OCI-LY7 (cell line): Measurements from ENCODE around the gene SEC14L2. TPM values are rescaled to one million over a fixed set of nuclear protein-coding genes. Genes with fewer than 3 reads are reported as not detected.

Experiments used
- BruUV-seq: library from RNA; stranded (reverse); fragments of 400-500 nt; replicated peaks from 2 replicates; lab custom pipeline; 2021; lab: Mats Ljungman, UMichigan
- CTCF ChIA-PET: fragments of 300-600 bp; sonication (Branson Sonifier 250); formaldehyde crosslinking; loops from one replicate; lab custom pipeline; 2022; ENCODE audit warnings: antibody characterized with exemption; ENCODE audit not compliant: unreplicated experiment; lab: Charles Lee
- POLR2A ChIA-PET: fragments of 300-600 bp; sonication (Branson Sonifier 250); formaldehyde crosslinking; loops from one replicate; lab custom pipeline; 2022; ENCODE audit warnings: antibody characterized with exemption; lab: Charles Lee
- DNase-seq: peaks from one replicate; pipeline ENCODE4 v3.0.0-alpha.2; 2015; ENCODE audit warnings: low spot score
- H2AFZ ChIP-seq: fragments of 200-600 bp; sonication (generic), shearing (Covaris generic); 2 replicates; pipeline ENCODE4 v1.6.1; 2014; ENCODE audit warnings: mild to moderate bottlenecking, antibody characterized with exemption, low read length, moderate library complexity
- H3K27ac ChIP-seq: fragments of 200-600 bp; sonication (generic); 2 replicates; pipeline ENCODE4 v1.5.1; 2014; ENCODE audit warnings: mixed run types, low read depth, mild to moderate bottlenecking, moderate library complexity, low read length, inconsistent platforms; ENCODE audit not compliant: poor library complexity, severe bottlenecking
- H3K36me3 ChIP-seq: fragments of 200-600 bp; sonication (generic); 2 replicates; pipeline ENCODE4 v1.6.1; 2014; ENCODE audit warnings: mild to moderate bottlenecking, antibody characterized with exemption, low read length, moderate library complexity, mixed read lengths; ENCODE audit not compliant: insufficient read depth
- H3K4me1 ChIP-seq: fragments of 200-600 bp; sonication (generic); 2 replicates; pipeline ENCODE4 v1.5.1; 2014; ENCODE audit warnings: mild to moderate bottlenecking, low read length; ENCODE audit not compliant: insufficient read depth, poor library complexity, severe bottlenecking
- H3K4me2 ChIP-seq: fragments of 200-600 bp; sonication (generic); 2 replicates; pipeline ENCODE4 v1.6.1; 2014; ENCODE audit warnings: mild to moderate bottlenecking, low read length
- H3K4me3 ChIP-seq: fragments of 200-600 bp; sonication (generic); 2 replicates; pipeline ENCODE4 v1.5.1; 2014; ENCODE audit warnings: mild to moderate bottlenecking, low read depth, low read length; ENCODE audit not compliant: poor library complexity, severe bottlenecking
- H3K79me2 ChIP-seq: fragments of 200-600 bp; sonication (generic); 2 replicates; pipeline ENCODE4 v1.6.1; 2016; ENCODE audit warnings: low read depth, mild to moderate bottlenecking, low read length, moderate library complexity, mixed read lengths; ENCODE audit not compliant: insufficient read depth
- H3K9me2 ChIP-seq: fragments of 200-600 bp; sonication (generic); 2 replicates; pipeline ENCODE4 v1.6.1; 2016; ENCODE audit warnings: mild to moderate bottlenecking, low read length, mixed read lengths; ENCODE audit not compliant: insufficient read depth
- H3K9me3 ChIP-seq: fragments of 200-600 bp; sonication (generic); 2 replicates; pipeline ENCODE4 v1.6.1; 2014; ENCODE audit warnings: mild to moderate bottlenecking, mixed run types, low read length, mixed read lengths
- H4K20me1 ChIP-seq: fragments of 200-600 bp; sonication (generic); 2 replicates; pipeline ENCODE4 v1.6.1; 2014; ENCODE audit warnings: mild to moderate bottlenecking, antibody characterized with exemption, low read length, moderate library complexity, mixed read lengths; ENCODE audit not compliant: insufficient read depth
- EZH2phosphoT487 ChIP-seq: fragments of 200-600 bp; sonication (generic); IDR thresholded peaks from 2 replicates; pipeline ENCODE4 v1.6.1; 2018; ENCODE audit warnings: low read depth, borderline replicate concordance, mild to moderate bottlenecking, mixed run types, antibody characterized with exemption, low read length, moderate library complexity, mixed read lengths
- intact Hi-C: fragments of 100-400 bp; cut with micrococcal nuclease; formaldehyde crosslinking; loops from one replicate; pipeline ENCODE4 v1.10.0; 2022; ENCODE audit not compliant: unreplicated experiment
- total RNA-seq, 2 experiments: library from RNA; depleted of rRNA in 1 of 2; stranded (reverse); fragments of >200 nt in 1 of 2; shearing (Covaris generic) in 1 of 2; gene quantifications; 2 replicates each; pipeline ENCODE4 v1.2.3, GENCODE V29; 2014 to 2022
- TF ChIP-seq, protein P1 (sequence below): fragments of 200-600 bp; sonication (generic); conservative IDR thresholded peaks from 2 replicates; pipeline ENCODE4 v1.5.1; 2014; ENCODE audit warnings: mild to moderate bottlenecking, antibody characterized with exemption, low read length, moderate library complexity, mixed read lengths

Gene SEC14L2
- total RNA-seq, 2 experiments from 2014 or later, result 0.11 to 0.22 TPM

DNA sequence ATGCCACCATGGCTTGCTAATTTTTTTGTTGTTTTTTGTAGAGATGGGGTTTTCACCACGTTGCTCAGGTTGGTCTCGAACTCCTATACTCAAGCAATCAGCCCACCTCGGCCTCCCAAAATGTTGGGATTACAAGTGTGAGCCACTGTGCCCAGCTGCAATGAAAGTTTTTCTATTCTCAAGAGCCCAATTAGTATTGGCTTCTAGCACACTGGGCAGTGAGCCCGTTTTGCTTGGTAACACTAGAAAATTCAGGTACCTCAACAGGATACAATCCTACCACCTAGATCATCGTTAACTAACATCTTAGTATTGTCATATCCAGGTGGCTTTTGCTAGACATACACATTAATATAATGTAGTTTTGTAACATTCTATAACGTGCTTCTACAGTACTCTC lies 56.0 kb downstream of the SEC14L2 start:
- Histone ChIP-seq H3K79me2 (no peaks in the 10 kb centered on the region), H3K36me3 (no peaks in the 10 kb centered on the region), H3K9me3 (no peaks in the 10 kb centered on the region), H3K4me3 (no peak overlapping the region), H3K4me1 (no peaks in the 10 kb centered on the region), H2AFZ (no peak overlapping the region), H4K20me1 (no peaks in the 10 kb centered on the region), H3K9me2 (no peaks in the 10 kb centered on the region), H3K27ac (no peak overlapping the region), H3K4me2 (no peak overlapping the region)
- TF ChIP-seq, protein P1, sequence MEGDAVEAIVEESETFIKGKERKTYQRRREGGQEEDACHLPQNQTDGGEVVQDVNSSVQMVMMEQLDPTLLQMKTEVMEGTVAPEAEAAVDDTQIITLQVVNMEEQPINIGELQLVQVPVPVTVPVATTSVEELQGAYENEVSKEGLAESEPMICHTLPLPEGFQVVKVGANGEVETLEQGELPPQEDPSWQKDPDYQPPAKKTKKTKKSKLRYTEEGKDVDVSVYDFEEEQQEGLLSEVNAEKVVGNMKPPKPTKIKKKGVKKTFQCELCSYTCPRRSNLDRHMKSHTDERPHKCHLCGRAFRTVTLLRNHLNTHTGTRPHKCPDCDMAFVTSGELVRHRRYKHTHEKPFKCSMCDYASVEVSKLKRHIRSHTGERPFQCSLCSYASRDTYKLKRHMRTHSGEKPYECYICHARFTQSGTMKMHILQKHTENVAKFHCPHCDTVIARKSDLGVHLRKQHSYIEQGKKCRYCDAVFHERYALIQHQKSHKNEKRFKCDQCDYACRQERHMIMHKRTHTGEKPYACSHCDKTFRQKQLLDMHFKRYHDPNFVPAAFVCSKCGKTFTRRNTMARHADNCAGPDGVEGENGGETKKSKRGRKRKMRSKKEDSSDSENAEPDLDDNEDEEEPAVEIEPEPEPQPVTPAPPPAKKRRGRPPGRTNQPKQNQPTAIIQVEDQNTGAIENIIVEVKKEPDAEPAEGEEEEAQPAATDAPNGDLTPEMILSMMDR, result no peak
- TF ChIP-seq EZH2phosphoT487, result no peak
- no peak for DNase-seq
- intact Hi-C loops, result no loop called here
- POLR2A ChIA-PET, result no interaction called here
- BruUV-seq, result no TSS peak
- CTCF ChIA-PET, result no interaction called here

- no TSS peak for BruUV-seq
- Histone ChIP-seq H3K79me2 (no peaks in the 10 kb centered on the region), H3K36me3 (no peaks in the 10 kb centered on the region), H3K4me3 (no peak overlapping the region), H4K20me1 (no peaks in the 10 kb centered on the region), H3K9me2 (no peaks in the 10 kb centered on the region), H3K9me3 (no peaks in the 10 kb centered on the region), H3K27ac (no peak overlapping the region), H3K4me1 (no peaks in the 10 kb centered on the region), H3K4me2 (no peak overlapping the region), H2AFZ (no peak overlapping the region)
- ChIA-PET POLR2A (no interaction called here), CTCF (no interaction called here)
- intact Hi-C loops, result no loop called here
- no peak for TF ChIP-seq EZH2phosphoT487
- TF ChIP-seq, protein P1, result 0 out of 2 replicates have a peak, but pooled peaks have one; percentile 20
- no peak for DNase-seq
Measured at GRCh38 chr22:30453731-30454510, 57.1 kb downstream of the SEC14L2 start.

DNA sequence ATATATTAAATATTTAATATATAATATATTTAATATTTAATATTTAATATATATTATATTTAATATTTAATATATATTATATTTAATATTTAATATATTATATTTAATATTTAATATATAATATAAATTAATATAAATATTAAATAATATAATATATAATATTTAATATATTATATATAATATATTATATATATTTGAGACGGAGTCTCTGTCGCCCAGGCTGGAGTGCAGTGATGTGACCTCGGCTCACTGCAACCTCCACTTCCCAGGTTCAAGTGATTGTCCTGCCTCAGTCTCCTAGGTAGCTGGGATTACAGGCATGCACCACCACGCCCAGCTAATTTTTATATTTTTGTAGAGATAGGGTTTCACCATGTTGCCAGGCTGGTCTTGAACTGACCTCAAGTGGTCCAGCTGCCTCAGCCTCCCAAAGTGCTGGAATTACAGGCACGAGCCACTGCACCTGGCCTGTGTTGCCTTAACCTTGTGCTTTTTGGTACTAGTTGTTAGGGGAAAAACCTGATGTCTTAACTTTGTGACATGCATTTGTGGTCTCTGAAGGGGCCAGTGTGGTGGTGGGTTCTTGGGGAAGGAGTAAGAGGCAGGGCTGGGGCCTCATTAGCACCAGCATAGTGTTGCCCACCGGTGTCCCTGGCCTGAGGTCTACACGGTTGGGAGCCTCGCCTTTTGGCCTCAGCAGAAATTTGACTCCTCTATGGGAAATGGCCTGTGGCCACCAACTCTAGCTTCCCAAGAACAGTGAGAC lies 58.4 kb downstream of the SEC14L2 start:
- no peaks in the 10 kb centered on the region for H3K36me3 ChIP-seq
- H2AFZ ChIP-seq, result no peak overlapping the region
- H3K4me3 ChIP-seq, result no peak overlapping the region
- ChIA-PET POLR2A (no interaction called here), CTCF (no interaction called here)
- intact Hi-C loops, result no loop called here
- DNase-seq, result no peak
- no TSS peak for BruUV-seq
- H3K9me3 ChIP-seq, result no peaks in the 10 kb centered on the region
- no peak for TF ChIP-seq EZH2phosphoT487
- TF ChIP-seq, protein P1, result no peak
- no peak overlapping the region for H3K27ac ChIP-seq
- no peaks in the 10 kb centered on the region for H3K4me1 ChIP-seq
- no peak overlapping the region for H3K4me2 ChIP-seq
- H3K79me2 ChIP-seq, result no peaks in the 10 kb centered on the region
- no peaks in the 10 kb centered on the region for H4K20me1 ChIP-seq
- H3K9me2 ChIP-seq, result no peaks in the 10 kb centered on the region
